Measurements from ENCODE around the gene ADGRA1. TPM values are rescaled to one million over a fixed set of nuclear protein-coding genes. Genes with fewer than 3 reads are reported as not detected.
"Not testable (repeated sequence)": the region's sequence is repeated elsewhere in the genome, so short reads cannot be mapped to it uniquely, and the experiment has no call there.

Gene ADGRA1
- total RNA-seq, 1 donor from 2014 or later: not detected

DNA sequence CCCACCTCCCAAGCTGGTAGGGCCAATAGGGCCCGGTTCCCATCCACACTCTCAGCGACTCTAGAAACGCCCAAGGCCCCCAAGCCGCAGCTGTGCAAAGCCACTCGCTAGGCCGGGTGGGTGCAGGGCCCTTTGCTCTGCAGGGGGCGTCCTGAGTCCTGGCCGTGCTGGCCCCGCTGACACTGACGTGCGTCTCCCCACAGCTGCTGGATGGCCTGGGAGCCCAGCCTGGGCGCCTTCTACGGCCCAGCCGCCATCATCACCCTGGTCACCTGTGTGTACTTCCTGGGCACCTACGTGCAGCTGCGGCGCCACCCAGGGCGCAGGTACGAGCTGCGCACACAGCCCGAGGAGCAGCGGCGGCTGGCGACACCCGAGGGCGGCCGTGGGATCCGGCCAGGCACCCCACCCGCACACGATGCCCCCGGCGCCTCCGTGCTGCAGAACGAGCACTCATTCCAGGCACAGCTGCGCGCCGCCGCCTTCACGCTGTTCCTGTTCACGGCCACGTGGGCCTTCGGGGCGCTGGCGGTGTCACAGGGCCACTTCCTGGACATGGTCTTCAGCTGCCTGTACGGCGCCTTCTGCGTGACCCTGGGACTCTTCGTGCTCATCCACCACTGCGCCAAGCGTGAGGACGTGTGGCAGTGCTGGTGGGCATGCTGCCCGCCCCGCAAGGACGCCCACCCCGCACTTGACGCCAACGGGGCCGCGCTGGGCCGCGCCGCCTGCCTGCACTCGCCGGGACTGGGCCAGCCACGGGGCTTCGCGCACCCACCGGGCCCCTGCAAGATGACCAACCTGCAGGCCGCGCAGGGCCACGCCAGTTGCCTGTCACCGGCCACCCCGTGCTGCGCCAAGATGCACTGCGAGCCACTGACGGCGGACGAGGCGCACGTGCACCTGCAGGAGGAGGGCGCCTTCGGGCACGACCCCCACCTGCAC is 40.7 kb downstream of the ADGRA1 start:
- DNase-seq (ENCODE audit: low read depth in 2 of 2): no peak

- DNase-seq (ENCODE audit: low read depth in 2 of 2): no peak
Observed at GRCh38 chr10:133129071-133129858, 41.5 kb downstream of the ADGRA1 start.

- DNase-seq (ENCODE audit: low read depth in 2 of 2): no peak
Observed at GRCh38 chr10:133129859-133130495, 42.3 kb downstream of the ADGRA1 start.

DNA sequence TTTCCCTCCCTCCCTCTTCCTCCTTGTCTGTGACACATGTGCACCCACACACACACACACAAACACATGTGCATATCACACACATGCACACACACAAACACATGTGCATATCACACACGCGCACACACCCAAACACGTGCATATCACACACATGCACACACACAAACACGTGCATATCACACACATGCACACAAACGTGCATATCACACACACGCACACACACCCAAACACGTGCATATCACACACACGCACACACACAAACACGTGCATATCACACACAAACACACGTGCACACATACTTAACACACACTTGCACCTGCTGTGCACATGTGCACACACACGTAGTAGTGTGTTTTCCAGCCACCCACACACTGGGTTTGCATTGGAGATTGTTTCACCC is 42.9 kb downstream of the ADGRA1 start:
- DNase-seq (ENCODE audit: low read depth in 2 of 2): no peak

DNA sequence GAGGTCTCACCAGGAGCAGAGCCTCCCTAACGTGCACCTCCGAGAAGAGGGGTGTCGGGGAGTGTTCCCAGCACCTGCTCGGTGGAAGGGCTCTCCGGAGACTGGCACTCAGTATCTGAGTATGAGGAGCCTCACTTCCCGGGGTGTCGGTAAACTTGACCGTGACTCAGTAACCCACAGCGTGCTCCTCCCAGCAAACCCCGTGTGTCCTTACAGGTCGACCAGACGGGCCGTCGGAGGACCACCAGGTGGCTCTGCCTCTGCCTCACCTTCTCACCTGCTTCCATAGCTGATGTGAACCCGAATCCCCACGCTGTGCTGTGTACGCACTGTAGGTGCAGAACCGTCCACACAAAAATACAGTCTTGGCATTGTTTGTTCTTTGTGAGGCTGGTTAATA is 43.3 kb downstream of the ADGRA1 start:
- no peak for DNase-seq (ENCODE audit: low read depth in 2 of 2)

- no peak for DNase-seq (ENCODE audit: low read depth in 2 of 2)
Observed at GRCh38 chr10:133131734-133132472, 44.2 kb downstream of the ADGRA1 start.

GRCh38 chr10:133132473-133133291 is 45.0 kb downstream of the ADGRA1 start:
- DNase-seq (ENCODE audit: low read depth in 2 of 2): no peak

DNA sequence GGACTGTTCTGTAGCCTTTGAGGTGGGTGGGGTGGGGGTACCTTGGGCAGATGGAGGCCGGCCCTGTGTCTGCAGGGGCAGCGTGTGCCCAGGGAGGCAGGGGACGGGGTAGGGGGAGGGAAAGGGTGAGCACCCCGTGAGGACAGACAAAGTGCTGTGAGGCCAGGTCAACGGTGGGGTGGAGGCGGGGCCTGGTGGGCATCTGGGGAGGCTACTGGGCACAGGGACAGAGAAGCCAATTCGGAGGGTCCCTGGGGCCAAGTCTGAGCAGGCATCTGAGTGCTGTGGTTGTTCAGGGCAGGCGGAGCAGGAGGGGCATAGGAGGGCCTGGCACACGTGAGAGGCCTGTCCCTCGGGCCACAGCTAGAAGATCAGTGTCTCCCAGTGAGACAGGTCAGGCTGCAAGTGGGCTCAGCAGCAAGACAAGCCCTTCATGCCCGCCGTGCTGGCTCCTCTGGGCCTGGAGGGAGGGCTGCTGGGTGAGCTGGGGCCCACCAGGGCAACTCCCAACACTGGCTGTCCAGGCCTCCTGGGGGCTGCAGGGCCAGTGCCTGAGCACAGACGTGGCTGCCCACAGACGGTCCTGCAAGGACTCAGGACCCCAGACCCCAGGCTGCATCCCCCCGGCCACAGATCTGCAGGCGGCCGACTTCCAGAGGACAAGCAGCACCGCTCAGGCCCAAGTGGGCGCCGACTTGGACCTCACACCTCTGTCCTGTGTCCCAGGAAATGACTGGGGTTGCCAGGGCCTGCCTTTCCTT is 45.9 kb downstream of the ADGRA1 start:
- DNase-seq (ENCODE audit: low read depth in 2 of 2): no peak

- no peak for DNase-seq (ENCODE audit: low read depth in 2 of 2)
Observed at GRCh38 chr10:133134411-133135115, 46.8 kb downstream of the ADGRA1 start.

GRCh38 chr10:133135116-133135465 is 47.4 kb downstream of the ADGRA1 start:
- no peak for DNase-seq (ENCODE audit: low read depth in 2 of 2)

DNA sequence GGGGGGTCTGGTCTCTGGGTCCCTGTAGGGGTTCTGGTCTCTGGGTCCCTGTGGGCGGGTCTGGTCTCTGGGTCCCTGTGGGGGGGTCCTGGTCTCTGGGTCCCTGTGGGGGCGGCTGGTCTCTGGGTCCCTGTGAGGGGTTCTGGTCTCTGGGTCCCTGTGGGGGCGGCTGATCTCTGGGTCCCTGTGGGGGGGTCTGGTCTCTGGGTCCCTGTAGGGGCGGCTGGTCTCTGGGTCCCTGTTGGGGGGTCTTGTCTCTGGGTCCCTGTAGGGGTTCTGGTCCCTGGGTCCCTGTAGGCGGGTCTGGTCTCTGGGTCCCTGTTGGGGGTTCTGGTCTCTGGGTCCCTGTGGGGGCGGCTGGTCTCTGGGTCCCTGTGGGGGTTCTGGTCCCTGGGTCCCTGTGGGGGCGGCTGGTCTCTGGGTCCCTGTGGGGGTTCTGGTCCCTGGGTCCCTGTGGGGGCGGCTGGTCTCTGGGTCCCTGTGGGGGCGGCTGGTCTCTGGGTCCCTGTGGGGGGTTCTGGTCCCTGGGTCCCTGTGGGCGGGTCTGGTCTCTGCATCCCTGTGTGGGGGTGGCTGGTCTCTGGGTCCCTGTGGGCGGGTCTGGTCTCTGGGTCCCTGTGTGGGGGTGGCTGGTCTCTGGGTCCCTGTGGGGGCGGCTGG is 49.9 kb downstream of the ADGRA1 start:
- DNase-seq (ENCODE audit: low read depth in 2 of 2): not testable (repeated sequence)

- no peak for DNase-seq (ENCODE audit: low read depth in 2 of 2)
Observed at GRCh38 chr10:133139551-133140065, 51.9 kb downstream of the ADGRA1 start.

GRCh38 chr10:133140417-133141143 is 52.9 kb downstream of the ADGRA1 start:
- no peak for DNase-seq (ENCODE audit: low read depth in 2 of 2)

- no peak for DNase-seq (ENCODE audit: low read depth in 2 of 2)
Observed at GRCh38 chr10:133141144-133141957, 53.6 kb downstream of the ADGRA1 start.

GRCh38 chr10:133141958-133142340 is 54.2 kb downstream of the ADGRA1 start:
- DNase-seq (ENCODE audit: low read depth in 2 of 2): no peak

DNA sequence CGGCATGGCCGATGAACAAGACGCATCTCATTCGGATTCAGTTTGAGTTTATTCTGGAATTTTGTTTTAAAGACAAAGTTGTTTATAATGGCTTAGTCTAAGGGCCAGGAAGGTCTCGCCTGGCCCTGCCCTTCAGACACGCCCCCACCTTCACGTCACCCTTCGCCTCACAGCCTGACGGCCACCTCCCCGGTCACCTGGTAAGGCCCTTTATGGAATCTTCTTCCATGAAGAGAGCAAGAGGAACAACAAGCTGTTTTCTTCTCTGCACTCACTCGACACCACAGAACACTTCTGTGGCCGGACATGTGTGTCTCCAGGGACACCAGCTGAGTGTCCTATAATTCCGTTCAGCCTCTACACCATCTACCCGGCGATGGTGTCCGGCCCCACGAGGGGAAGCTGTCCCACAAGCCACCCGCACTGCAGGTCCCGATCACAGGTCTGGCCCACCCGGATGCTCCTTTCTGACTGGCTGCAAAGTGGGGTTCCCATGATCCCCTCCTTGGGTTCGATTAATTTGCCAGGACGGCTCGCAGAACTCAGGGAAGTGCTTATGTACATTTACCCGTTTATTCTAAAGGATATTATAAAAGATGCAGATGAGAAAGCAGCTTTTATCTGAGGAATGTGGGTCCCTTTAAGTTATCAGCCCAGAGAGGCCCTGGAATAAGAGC is 54.9 kb downstream of the ADGRA1 start:
- no peak for DNase-seq (ENCODE audit: low read depth in 2 of 2)
